SK-N-SH treated with all-trans-retinoic acid at 6 μM for 48 hours (cell line): ENCODE results near the gene TSPAN18.

Experiments
- SNAI2 ChIP-seq: fragments of 250-450 bp; sonication (Bioruptor Pico); IDR thresholded peaks from 2 replicates; pipeline ENCODE4 v1.5.0; 2020; ENCODE audit warnings: mild to moderate bottlenecking, moderate library complexity
- TF ChIP-seq, protein P1 (sequence below): fragments of 250-450 bp; sonication (Bioruptor Pico); IDR thresholded peaks from 2 replicates; pipeline ENCODE4 v1.8.0; 2020; ENCODE audit warnings: mild to moderate bottlenecking, moderate library complexity, borderline replicate concordance

DNA sequence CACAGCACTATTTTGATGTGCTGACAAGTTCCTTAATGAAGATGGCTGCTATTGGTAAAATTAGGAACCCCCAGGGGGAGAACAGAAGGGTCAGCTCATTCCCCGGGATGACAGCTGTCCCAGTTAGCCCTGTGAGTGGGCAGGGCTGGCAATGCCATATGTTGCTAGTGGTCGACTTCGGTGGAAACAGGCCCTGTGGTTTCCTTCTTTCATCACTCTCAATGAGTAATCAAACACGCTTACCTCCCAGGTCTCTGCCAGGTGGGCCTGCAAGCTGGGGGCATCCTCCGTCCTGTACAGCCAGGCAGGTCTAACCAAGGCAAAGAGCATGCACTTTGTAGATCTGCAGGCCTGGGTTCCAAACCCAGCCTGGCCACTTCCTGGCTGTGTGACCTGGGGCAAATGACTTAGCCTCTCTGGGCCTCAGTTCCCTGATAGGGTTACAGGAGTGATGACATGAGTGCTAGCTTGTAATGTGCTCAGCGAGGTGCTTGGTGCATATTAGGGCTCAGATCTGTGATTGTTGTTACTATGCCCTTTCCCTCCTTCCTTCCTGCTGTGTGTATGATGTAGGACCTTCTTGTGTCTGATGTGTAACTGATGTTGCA, 85.2 kb downstream of the TSPAN18 start:
- TF ChIP-seq SNAI2 (CRISPR knock-in tag): no peak
- TF ChIP-seq, protein P1, sequence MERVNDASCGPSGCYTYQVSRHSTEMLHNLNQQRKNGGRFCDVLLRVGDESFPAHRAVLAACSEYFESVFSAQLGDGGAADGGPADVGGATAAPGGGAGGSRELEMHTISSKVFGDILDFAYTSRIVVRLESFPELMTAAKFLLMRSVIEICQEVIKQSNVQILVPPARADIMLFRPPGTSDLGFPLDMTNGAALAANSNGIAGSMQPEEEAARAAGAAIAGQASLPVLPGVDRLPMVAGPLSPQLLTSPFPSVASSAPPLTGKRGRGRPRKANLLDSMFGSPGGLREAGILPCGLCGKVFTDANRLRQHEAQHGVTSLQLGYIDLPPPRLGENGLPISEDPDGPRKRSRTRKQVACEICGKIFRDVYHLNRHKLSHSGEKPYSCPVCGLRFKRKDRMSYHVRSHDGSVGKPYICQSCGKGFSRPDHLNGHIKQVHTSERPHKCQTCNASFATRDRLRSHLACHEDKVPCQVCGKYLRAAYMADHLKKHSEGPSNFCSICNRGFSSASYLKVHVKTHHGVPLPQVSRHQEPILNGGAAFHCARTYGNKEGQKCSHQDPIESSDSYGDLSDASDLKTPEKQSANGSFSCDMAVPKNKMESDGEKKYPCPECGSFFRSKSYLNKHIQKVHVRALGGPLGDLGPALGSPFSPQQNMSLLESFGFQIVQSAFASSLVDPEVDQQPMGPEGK (CRISPR knock-in tag): no peak
